ENCODE results near the gene FRMD8. TPM values are rescaled to one million over a fixed set of nuclear protein-coding genes. Genes with fewer than 3 reads are reported as not detected.

Gene FRMD8
- polyA plus RNA-seq, 1 donor from 2014 or later = 22.2 TPM

DNA sequence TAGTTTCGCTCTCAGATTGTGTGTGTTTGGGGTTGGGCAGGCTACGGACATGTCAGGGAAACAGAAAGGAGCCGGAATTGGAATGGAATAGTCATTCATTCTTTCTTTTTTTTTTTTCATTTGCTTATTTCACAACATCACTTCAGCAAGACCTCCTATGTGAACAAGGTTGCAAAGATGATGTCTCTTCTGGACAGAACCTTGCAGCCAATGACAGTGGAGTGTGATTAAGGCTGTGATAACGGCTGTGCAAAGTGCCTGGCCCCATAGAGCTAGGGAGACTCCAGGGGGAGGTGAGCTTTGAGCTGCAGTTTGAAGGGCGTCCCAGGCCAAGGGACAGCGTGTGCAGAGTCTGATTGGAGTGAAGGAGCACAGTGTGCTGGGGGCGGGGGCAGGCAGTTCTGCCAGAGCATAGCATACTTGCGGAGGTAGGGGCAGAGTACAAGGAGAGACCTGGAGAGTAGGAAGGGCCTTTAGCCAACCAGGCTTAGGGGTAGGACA lies 28.5 kb upstream of the FRMD8 start:
- TF ChIP-seq POLR2AphosphoS5 (IDR thresholded peaks at IDR 0.05) = no peak
- TF ChIP-seq, protein P1, sequence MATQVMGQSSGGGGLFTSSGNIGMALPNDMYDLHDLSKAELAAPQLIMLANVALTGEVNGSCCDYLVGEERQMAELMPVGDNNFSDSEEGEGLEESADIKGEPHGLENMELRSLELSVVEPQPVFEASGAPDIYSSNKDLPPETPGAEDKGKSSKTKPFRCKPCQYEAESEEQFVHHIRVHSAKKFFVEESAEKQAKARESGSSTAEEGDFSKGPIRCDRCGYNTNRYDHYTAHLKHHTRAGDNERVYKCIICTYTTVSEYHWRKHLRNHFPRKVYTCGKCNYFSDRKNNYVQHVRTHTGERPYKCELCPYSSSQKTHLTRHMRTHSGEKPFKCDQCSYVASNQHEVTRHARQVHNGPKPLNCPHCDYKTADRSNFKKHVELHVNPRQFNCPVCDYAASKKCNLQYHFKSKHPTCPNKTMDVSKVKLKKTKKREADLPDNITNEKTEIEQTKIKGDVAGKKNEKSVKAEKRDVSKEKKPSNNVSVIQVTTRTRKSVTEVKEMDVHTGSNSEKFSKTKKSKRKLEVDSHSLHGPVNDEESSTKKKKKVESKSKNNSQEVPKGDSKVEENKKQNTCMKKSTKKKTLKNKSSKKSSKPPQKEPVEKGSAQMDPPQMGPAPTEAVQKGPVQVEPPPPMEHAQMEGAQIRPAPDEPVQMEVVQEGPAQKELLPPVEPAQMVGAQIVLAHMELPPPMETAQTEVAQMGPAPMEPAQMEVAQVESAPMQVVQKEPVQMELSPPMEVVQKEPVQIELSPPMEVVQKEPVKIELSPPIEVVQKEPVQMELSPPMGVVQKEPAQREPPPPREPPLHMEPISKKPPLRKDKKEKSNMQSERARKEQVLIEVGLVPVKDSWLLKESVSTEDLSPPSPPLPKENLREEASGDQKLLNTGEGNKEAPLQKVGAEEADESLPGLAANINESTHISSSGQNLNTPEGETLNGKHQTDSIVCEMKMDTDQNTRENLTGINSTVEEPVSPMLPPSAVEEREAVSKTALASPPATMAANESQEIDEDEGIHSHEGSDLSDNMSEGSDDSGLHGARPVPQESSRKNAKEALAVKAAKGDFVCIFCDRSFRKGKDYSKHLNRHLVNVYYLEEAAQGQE (IDR thresholded peaks at IDR 0.05; ENCODE audit: borderline replicate concordance) = no peak
- TF ChIP-seq SMC3 (conservative IDR thresholded peaks at IDR 0.05; ENCODE audit: poor library complexity) = no peak
- no peak for TF ChIP-seq RAD21 (conservative IDR thresholded peaks at IDR 0.05)
- TF ChIP-seq EZH2 (IDR thresholded peaks at IDR 0.05; ENCODE audit: borderline replicate concordance, insufficient read depth, low read length, poor library complexity, severe bottlenecking) = no peak
- no peak for TF ChIP-seq TAF1 (IDR thresholded peaks at IDR 0.05; ENCODE audit: low read depth)
- TF ChIP-seq MXI1 (conservative IDR thresholded peaks at IDR 0.05; ENCODE audit: poor library complexity, severe bottlenecking) = no peak
- TF ChIP-seq, protein P2, sequence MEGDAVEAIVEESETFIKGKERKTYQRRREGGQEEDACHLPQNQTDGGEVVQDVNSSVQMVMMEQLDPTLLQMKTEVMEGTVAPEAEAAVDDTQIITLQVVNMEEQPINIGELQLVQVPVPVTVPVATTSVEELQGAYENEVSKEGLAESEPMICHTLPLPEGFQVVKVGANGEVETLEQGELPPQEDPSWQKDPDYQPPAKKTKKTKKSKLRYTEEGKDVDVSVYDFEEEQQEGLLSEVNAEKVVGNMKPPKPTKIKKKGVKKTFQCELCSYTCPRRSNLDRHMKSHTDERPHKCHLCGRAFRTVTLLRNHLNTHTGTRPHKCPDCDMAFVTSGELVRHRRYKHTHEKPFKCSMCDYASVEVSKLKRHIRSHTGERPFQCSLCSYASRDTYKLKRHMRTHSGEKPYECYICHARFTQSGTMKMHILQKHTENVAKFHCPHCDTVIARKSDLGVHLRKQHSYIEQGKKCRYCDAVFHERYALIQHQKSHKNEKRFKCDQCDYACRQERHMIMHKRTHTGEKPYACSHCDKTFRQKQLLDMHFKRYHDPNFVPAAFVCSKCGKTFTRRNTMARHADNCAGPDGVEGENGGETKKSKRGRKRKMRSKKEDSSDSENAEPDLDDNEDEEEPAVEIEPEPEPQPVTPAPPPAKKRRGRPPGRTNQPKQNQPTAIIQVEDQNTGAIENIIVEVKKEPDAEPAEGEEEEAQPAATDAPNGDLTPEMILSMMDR (IDR thresholded peaks at IDR 0.05; ENCODE audit: poor library complexity, severe bottlenecking) = no peak
- no peak for TF ChIP-seq EP300 (conservative IDR thresholded peaks at IDR 0.05; ENCODE audit: poor library complexity, severe bottlenecking)
- Histone ChIP-seq H3K36me3 (ENCODE audit: insufficient read depth, low read length) (no peaks in the 10 kb centered on the region), H3K27me3 (ENCODE audit: insufficient read depth, low read depth, low read length) (no peaks in the 10 kb centered on the region), H4K20me1 (ENCODE audit: insufficient read depth) (no peaks in the 10 kb centered on the region), H2AFZ (ENCODE audit: low read depth, low read length) (no peak overlapping the region), H3K4me2 (ENCODE audit: low read length) (no peak overlapping the region), H3F3A (ENCODE audit: insufficient read depth, low read length, poor library complexity, severe bottlenecking) (peaks cover 6% of the 10 kb centered on the region), H3K79me2 (replicated peaks; ENCODE audit: insufficient read depth, low read length) (peaks cover 34% of the 10 kb centered on the region), H3K9me3 (ENCODE audit: low read length) (no peaks in the 10 kb centered on the region), H3K27ac (ENCODE audit: low read length) (no peak overlapping the region), H3K4me3 (ENCODE audit: low read length) (no peak overlapping the region), H3K9me2 (ENCODE audit: insufficient read depth, low read length) (no peaks in the 10 kb centered on the region), H3K9ac (ENCODE audit: low read length) (no peak overlapping the region)

GRCh38 chr11:65362320-65362931 lies 24.0 kb upstream of the FRMD8 start:
- TF ChIP-seq, protein P1 (IDR thresholded peaks at IDR 0.05; ENCODE audit: borderline replicate concordance) = no peak
- TF ChIP-seq, protein P2 (IDR thresholded peaks at IDR 0.05; ENCODE audit: poor library complexity, severe bottlenecking) = no peak
- Histone ChIP-seq H3K27me3 (ENCODE audit: insufficient read depth, low read depth, low read length) (no peaks in the 10 kb centered on the region), H2AFZ (ENCODE audit: low read depth, low read length) (no peak overlapping the region), H3F3A (ENCODE audit: insufficient read depth, low read length, poor library complexity, severe bottlenecking) (no peaks in the 10 kb centered on the region), H3K9me3 (ENCODE audit: low read length) (no peaks in the 10 kb centered on the region), H3K4me3 (ENCODE audit: low read length) (no peak overlapping the region), H3K27ac (ENCODE audit: low read length) (no peak overlapping the region), H3K79me2 (replicated peaks; ENCODE audit: insufficient read depth, low read length) (peaks cover 19% of the 10 kb centered on the region), H3K4me2 (ENCODE audit: low read length) (no peak overlapping the region), H3K9ac (ENCODE audit: low read length) (no peak overlapping the region), H3K9me2 (ENCODE audit: insufficient read depth, low read length) (no peaks in the 10 kb centered on the region), H4K20me1 (ENCODE audit: insufficient read depth) (no peaks in the 10 kb centered on the region), H3K36me3 (ENCODE audit: insufficient read depth, low read length) (no peaks in the 10 kb centered on the region)

All from neural cell (in vitro differentiated cells).